ENCODE measurements around the gene PDE11A. TPM values are rescaled to one million over a fixed set of nuclear protein-coding genes. Genes with fewer than 3 reads are reported as not detected.

PDE11A gene
- total RNA-seq, 6 experiments from 2014 or later: 1.2 to 3.1 (median 1.4) TPM

DNA sequence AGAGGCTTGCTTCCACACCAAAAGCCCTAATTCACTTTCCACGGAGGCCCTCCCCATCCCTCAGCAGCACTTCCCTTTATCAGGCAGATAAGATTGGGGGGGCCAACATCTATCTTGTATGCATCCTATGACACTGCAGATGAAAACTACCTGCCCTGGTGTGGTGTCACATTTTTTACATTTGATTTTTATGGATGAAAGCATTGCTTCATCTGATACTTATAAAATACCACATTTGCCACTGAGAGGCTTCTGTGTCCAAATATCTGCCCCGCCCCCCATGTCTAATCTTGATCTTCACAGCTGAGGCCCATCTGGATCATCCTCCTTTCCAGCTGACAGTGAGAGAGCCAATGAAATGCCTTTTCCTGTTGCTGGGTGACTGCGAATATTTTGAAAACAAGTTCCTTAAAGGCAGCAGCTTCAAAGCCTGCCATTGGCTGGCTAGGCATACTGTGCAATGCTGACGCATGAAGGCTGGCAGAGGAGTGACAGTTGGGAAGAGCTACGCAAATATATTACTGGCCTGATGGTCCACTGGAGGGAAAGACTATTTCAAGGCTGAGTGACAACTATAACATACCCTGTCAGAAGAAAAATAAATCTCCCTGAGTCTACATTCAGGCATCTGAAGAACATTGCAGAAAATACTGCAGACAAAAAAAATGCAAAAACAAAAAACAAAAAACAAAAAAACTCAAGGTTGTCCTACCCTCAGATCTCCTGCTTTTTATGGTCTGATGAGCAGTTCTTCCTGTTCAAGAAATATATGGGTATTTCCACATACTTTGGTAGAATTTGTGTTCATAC is 318.7 kb downstream of the PDE11A start:
- DNase-seq: peak; percentile 91
- Mint-ChIP-seq H3K4me3 (peak overlapping the region; percentile 29), H3K36me3 (ENCODE audit: low read depth) (no peaks in the 10 kb centered on the region), H3K27me3 (ENCODE audit: insufficient read depth) (no peaks in the 10 kb centered on the region; the same call in 1 of the 2 replicates), H3K27ac (peak overlapping the region; percentile 84), H3K4me1 (ENCODE audit: low read depth) (peaks cover 26% of the 10 kb centered on the region), H3K9me3 (no peaks in the 10 kb centered on the region)
- no peak for TF ChIP-seq CTCF (IDR thresholded peaks at IDR 0.05)

DNA sequence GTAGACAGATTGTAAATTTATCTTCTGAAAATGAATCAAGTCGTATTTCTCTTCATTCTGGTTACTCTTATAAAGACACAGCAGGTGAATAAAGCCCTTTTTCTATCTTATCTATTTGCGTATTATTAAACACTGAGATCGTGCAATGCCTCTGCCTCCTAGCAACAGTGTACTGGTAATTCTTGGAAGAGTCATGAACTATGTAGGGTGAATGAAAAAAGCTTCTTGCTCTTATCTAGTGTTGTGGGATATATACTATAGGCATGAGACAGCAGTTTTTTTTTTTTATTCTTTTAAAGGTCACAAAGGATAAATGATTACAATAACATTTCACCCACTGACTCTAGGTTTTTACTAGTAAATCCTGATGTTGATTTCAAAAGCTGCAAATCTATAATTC is 324.2 kb downstream of the PDE11A start:
- no peak overlapping the region for H3K27ac Mint-ChIP-seq
- no peak for DNase-seq
- H3K27me3 Mint-ChIP-seq (ENCODE audit: insufficient read depth): peaks cover 2% of the 10 kb centered on the region
- H3K4me1 Mint-ChIP-seq (ENCODE audit: low read depth): peaks cover 6% of the 10 kb centered on the region
- no peaks in the 10 kb centered on the region for H3K36me3 Mint-ChIP-seq (ENCODE audit: low read depth)
- H3K4me3 Mint-ChIP-seq: no peak overlapping the region
- H3K9me3 Mint-ChIP-seq: no peaks in the 10 kb centered on the region
- no peak for TF ChIP-seq CTCF (IDR thresholded peaks at IDR 0.05)

GRCh38 chr2:177747384-177747783 is 325.2 kb downstream of the PDE11A start:
- Mint-ChIP-seq H3K27me3 (ENCODE audit: insufficient read depth) (peaks cover 4% of the 10 kb centered on the region), H3K36me3 (ENCODE audit: low read depth) (no peaks in the 10 kb centered on the region), H3K4me1 (ENCODE audit: low read depth) (peaks cover 5% of the 10 kb centered on the region; the same call in 1 of the 2 replicates), H3K27ac (no peak overlapping the region), H3K9me3 (no peaks in the 10 kb centered on the region), H3K4me3 (no peak overlapping the region)
- TF ChIP-seq CTCF (IDR thresholded peaks at IDR 0.05): no peak
- DNase-seq: no peak

DNA sequence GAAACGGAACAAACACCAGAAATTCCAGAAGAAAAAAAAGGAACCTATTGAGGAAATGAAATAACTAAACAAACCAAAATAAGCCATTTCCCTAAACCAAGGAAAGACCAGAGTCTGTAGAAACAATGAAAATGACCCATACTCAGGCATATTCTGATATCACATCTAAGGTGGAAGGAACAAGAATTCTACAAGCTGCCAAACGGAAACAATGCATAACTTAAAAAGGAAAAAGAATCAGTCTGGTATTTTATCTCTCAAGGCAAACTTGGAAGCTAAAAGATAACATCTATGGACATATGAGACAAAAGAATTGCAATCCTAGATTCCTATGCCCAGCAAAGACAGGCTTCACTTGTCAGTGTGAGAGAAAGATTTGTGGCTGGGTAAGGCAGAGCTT is 326.2 kb downstream of the PDE11A start:
- Mint-ChIP-seq H3K27ac (no peak overlapping the region), H3K4me1 (ENCODE audit: low read depth) (peaks cover 5% of the 10 kb centered on the region; the same call in 1 of the 2 replicates), H3K4me3 (no peak overlapping the region), H3K36me3 (ENCODE audit: low read depth) (no peaks in the 10 kb centered on the region), H3K27me3 (ENCODE audit: insufficient read depth) (peaks cover 4% of the 10 kb centered on the region), H3K9me3 (no peaks in the 10 kb centered on the region)
- no peak for DNase-seq
- TF ChIP-seq CTCF (IDR thresholded peaks at IDR 0.05): no peak

DNA sequence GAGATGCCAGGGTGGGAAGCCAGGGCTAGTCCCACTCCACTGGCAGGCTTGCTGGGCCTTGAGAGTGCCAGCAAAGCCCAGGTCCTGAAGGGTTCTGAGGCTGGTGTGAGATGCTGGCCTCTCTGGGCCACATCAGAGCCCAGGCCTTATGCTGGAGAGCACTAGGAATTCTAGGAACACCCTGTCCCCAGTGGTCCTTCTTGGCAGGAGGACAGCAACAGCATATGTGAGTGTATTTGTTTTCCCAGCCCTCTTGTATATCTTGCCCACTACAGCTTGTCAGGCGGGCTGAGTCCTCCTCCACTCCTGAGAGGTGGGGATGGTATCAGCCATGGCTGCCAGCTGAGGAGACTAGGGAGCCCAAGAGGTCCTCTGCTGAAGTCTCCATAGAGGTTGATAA is 327.0 kb downstream of the PDE11A start:
- Mint-ChIP-seq H3K4me3 (no peak overlapping the region), H3K36me3 (ENCODE audit: low read depth) (no peaks in the 10 kb centered on the region), H3K27me3 (ENCODE audit: insufficient read depth) (peaks cover 4% of the 10 kb centered on the region), H3K27ac (no peak overlapping the region), H3K9me3 (no peaks in the 10 kb centered on the region), H3K4me1 (ENCODE audit: low read depth) (peaks cover 5% of the 10 kb centered on the region; the same call in 1 of the 2 replicates)
- no peak for DNase-seq
- TF ChIP-seq CTCF (IDR thresholded peaks at IDR 0.05): no peak

All from HFFc6 (cell line).